K562 (cell line): ENCODE results near the gene DCTN5. TPM values are rescaled to one million over a fixed set of nuclear protein-coding genes. Genes with fewer than 3 reads are reported as not detected.

Experiments used
- ETV1 ChIP-seq: fragments of 450-650 bp; conservative IDR thresholded peaks from 2 replicates; pipeline ENCODE4 v1.6.1; 2016; ENCODE audit warnings: missing genetic modification characterization, control low read depth, low read depth, missing compliant biosample characterization
- polyA plus RNA-seq, 8 experiments: library from polyadenylated mRNA; depleted of rRNA in 4 of 8; stranded (reverse) in 5 of 8; unstranded in 3 of 8; fragments of >200 nt; fragmentation: Nextera tagmentation in 2 of 8; fragmentation: Illumina TruSeq in 1 of 8; extraction: Ambion mirVana in 2 of 8; extraction: Trizol in 1 of 8; gene quantifications; 2 replicates each; pipeline versions ENCODE4 v1.2.1 to v1.2.3, GENCODE V29; 2011 to 2014; ENCODE audit warnings: inconsistent platforms in 1 of 8, missing spikeins in 1 of 8
- total RNA-seq, 7 experiments: library from RNA; depleted of rRNA in 6 of 7; stranded (reverse); fragments of >200 nt in 6 of 7; fragmentation: Illumina TruSeq in 2 of 7; extraction: Trizol in 2 of 7; gene quantifications; 2 replicates each; pipeline versions ENCODE4 v1.2.1 to v1.2.3, GENCODE V29; 2011 to 2021; ENCODE audit warnings: low replicate concordance in 1 of 7
- TF ChIP-seq, protein P1 (sequence below): fragments of 200-600 bp; sonication (generic); IDR thresholded peaks from one replicate; pipeline ENCODE4 v1.6.1; 2012; ENCODE audit warnings: mild to moderate bottlenecking, low read depth, low read length, inconsistent platforms
- TF ChIP-seq, protein P2 (sequence below), 2 experiments: IDR thresholded peaks in 1 of 2; conservative IDR thresholded peaks in 1 of 2; 2 replicates each; pipeline ENCODE4 v1.6.1; 2016; ENCODE audit warnings: low read depth in 2 of 2, mild to moderate bottlenecking in 1 of 2, missing compliant biosample characterization in 1 of 2, missing genetic modification characterization in 1 of 2, moderate library complexity in 1 of 2

The DCTN5 gene
- total and polyA plus RNA-seq, 9 of the 15 experiments (the other 6 are each of a cell fraction or from before 2014, with no cell fraction given): 35.8 to 149 (median 75.9) TPM

DNA sequence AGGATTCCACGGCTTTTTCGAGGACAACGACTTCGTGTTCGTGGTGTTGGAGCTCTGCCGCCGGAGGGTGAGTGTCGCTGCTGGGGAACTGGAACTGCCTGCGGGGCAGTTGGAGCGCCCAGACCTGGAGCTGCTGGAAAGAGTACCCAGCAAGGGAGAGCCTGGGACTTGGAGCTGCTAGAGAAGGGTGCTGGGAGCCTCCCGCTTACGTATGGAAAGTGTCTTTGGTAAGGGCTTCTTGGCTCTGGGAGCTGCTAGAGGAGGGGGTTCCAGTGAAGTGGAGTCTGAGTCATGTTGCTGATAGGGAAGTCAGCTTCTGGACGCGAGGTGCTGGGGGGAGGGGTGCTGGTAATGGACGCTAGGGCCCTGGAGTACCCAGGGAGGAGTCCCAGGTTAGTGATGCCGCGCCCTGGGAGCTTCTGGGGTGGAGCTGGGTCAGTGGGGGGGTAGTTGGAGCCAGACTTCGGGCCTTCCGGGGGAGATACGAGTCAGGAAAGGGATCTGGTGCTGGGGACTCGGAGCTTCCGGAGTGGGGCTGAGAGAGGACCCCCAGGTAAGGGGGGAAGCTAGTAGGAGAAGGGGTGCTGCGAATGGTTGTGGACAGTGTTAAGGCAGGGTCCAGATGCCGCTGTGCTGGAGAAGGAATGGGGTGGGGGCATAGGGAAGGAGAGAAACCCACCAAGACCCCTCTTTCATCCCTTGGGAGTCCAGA lies 38.2 kb downstream of the DCTN5 start (continued):
- TF ChIP-seq, protein P1, sequence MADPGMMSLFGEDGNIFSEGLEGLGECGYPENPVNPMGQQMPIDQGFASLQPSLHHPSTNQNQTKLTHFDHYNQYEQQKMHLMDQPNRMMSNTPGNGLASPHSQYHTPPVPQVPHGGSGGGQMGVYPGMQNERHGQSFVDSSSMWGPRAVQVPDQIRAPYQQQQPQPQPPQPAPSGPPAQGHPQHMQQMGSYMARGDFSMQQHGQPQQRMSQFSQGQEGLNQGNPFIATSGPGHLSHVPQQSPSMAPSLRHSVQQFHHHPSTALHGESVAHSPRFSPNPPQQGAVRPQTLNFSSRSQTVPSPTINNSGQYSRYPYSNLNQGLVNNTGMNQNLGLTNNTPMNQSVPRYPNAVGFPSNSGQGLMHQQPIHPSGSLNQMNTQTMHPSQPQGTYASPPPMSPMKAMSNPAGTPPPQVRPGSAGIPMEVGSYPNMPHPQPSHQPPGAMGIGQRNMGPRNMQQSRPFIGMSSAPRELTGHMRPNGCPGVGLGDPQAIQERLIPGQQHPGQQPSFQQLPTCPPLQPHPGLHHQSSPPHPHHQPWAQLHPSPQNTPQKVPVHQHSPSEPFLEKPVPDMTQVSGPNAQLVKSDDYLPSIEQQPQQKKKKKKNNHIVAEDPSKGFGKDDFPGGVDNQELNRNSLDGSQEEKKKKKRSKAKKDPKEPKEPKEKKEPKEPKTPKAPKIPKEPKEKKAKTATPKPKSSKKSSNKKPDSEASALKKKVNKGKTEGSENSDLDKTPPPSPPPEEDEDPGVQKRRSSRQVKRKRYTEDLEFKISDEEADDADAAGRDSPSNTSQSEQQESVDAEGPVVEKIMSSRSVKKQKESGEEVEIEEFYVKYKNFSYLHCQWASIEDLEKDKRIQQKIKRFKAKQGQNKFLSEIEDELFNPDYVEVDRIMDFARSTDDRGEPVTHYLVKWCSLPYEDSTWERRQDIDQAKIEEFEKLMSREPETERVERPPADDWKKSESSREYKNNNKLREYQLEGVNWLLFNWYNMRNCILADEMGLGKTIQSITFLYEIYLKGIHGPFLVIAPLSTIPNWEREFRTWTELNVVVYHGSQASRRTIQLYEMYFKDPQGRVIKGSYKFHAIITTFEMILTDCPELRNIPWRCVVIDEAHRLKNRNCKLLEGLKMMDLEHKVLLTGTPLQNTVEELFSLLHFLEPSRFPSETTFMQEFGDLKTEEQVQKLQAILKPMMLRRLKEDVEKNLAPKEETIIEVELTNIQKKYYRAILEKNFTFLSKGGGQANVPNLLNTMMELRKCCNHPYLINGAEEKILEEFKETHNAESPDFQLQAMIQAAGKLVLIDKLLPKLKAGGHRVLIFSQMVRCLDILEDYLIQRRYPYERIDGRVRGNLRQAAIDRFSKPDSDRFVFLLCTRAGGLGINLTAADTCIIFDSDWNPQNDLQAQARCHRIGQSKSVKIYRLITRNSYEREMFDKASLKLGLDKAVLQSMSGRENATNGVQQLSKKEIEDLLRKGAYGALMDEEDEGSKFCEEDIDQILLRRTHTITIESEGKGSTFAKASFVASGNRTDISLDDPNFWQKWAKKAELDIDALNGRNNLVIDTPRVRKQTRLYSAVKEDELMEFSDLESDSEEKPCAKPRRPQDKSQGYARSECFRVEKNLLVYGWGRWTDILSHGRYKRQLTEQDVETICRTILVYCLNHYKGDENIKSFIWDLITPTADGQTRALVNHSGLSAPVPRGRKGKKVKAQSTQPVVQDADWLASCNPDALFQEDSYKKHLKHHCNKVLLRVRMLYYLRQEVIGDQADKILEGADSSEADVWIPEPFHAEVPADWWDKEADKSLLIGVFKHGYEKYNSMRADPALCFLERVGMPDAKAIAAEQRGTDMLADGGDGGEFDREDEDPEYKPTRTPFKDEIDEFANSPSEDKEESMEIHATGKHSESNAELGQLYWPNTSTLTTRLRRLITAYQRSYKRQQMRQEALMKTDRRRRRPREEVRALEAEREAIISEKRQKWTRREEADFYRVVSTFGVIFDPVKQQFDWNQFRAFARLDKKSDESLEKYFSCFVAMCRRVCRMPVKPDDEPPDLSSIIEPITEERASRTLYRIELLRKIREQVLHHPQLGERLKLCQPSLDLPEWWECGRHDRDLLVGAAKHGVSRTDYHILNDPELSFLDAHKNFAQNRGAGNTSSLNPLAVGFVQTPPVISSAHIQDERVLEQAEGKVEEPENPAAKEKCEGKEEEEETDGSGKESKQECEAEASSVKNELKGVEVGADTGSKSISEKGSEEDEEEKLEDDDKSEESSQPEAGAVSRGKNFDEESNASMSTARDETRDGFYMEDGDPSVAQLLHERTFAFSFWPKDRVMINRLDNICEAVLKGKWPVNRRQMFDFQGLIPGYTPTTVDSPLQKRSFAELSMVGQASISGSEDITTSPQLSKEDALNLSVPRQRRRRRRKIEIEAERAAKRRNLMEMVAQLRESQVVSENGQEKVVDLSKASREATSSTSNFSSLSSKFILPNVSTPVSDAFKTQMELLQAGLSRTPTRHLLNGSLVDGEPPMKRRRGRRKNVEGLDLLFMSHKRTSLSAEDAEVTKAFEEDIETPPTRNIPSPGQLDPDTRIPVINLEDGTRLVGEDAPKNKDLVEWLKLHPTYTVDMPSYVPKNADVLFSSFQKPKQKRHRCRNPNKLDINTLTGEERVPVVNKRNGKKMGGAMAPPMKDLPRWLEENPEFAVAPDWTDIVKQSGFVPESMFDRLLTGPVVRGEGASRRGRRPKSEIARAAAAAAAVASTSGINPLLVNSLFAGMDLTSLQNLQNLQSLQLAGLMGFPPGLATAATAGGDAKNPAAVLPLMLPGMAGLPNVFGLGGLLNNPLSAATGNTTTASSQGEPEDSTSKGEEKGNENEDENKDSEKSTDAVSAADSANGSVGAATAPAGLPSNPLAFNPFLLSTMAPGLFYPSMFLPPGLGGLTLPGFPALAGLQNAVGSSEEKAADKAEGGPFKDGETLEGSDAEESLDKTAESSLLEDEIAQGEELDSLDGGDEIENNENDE: no peak
- no peak for TF ChIP-seq ETV1 (tag)
- TF ChIP-seq, protein P2, sequence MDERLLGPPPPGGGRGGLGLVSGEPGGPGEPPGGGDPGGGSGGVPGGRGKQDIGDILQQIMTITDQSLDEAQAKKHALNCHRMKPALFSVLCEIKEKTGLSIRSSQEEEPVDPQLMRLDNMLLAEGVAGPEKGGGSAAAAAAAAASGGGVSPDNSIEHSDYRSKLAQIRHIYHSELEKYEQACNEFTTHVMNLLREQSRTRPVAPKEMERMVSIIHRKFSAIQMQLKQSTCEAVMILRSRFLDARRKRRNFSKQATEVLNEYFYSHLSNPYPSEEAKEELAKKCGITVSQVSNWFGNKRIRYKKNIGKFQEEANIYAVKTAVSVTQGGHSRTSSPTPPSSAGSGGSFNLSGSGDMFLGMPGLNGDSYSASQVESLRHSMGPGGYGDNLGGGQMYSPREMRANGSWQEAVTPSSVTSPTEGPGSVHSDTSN (CRISPR knock-in tag; IDR thresholded peaks at IDR 0.05; ENCODE audit: low read depth): no peak
- TF ChIP-seq, protein P2 (tag; conservative IDR thresholded peaks at IDR 0.05; ENCODE audit: low read depth): no peak
